GM23338 (cell line): ENCODE data around the gene STARD13. TPM values are rescaled to one million over a fixed set of nuclear protein-coding genes. Genes with fewer than 3 reads are reported as not detected.

Experiments used
- CREB1 ChIP-seq: fragments of 250-450 bp; sonication (Bioruptor Pico); IDR thresholded peaks from 2 replicates; pipeline ENCODE4 v1.5.0; 2020; ENCODE audit warnings: low read depth, mild to moderate bottlenecking, moderate library complexity
- CTCF ChIP-seq, 2 experiments: fragments of 200-600 bp in 1 of 2; sonication (generic) in 1 of 2; conservative IDR thresholded peaks; 2 replicates each; pipeline versions ENCODE4 v1.5.1 to v1.6.1; 2016 to 2017; ENCODE audit warnings: antibody characterized with exemption in 2 of 2, low read depth in 2 of 2, mild to moderate bottlenecking in 2 of 2, moderate library complexity in 1 of 2
- ETS1 ChIP-seq: IDR thresholded peaks from 2 replicates; pipeline ENCODE4 v1.6.1; 2016; ENCODE audit warnings: antibody characterized with exemption
- EZH2 ChIP-seq: fragments of 200-600 bp; sonication (generic); IDR thresholded peaks from one replicate; pipeline ENCODE4 v1.8.0; 2017; ENCODE audit warnings: antibody characterized with exemption, mild to moderate bottlenecking, low read depth; ENCODE audit not compliant: unreplicated experiment
- EZH2phosphoT487 ChIP-seq: fragments of 200-600 bp; sonication (generic); IDR thresholded peaks from one replicate; pipeline ENCODE4 v1.8.1; 2018; ENCODE audit warnings: antibody characterized with exemption; ENCODE audit not compliant: unreplicated experiment
- JUNB ChIP-seq: IDR thresholded peaks from one replicate; pipeline ENCODE4 v1.6.1; 2016; ENCODE audit warnings: antibody characterized with exemption; ENCODE audit not compliant: unreplicated experiment
- NANOG ChIP-seq: IDR thresholded peaks from 2 replicates; pipeline ENCODE4 v1.6.1; 2016; ENCODE audit warnings: antibody characterized with exemption, borderline replicate concordance
- POLR2AphosphoS5 ChIP-seq: IDR thresholded peaks from 2 replicates; pipeline ENCODE4 v1.6.1; 2016; ENCODE audit warnings: antibody characterized with exemption, low read depth
- STAT1 ChIP-seq: IDR thresholded peaks from one replicate; pipeline ENCODE4 v1.6.1; 2016; ENCODE audit warnings: antibody characterized with exemption; ENCODE audit not compliant: unreplicated experiment
- ZNF114 ChIP-seq: fragments of 250-450 bp; sonication (Bioruptor Pico); IDR thresholded peaks from 2 replicates; pipeline ENCODE4 v1.5.0; 2020; ENCODE audit warnings: mild to moderate bottlenecking, moderate library complexity
- ZNF331 ChIP-seq: fragments of 250-450 bp; sonication (Bioruptor Pico); IDR thresholded peaks from 2 replicates; pipeline ENCODE4 v1.5.0; 2020; ENCODE audit warnings: low read depth, mild to moderate bottlenecking, moderate library complexity
- polyA plus RNA-seq: library from polyadenylated mRNA; unstranded; fragments of >200 nt; fragmentation: Nextera tagmentation; extraction: Ambion mirVana; gene quantifications from 2 replicates; pipeline ENCODE4 v1.2.1, GENCODE V29; 2016
- total RNA-seq: library from RNA; depleted of rRNA; stranded (reverse); fragments of >200 nt; shearing (Covaris generic); gene quantifications from 2 replicates; pipeline ENCODE4 v1.2.3, GENCODE V29; 2014
- TF ChIP-seq, protein P1 (sequence below): fragments of 250-450 bp; sonication (Bioruptor Pico); IDR thresholded peaks from 2 replicates; pipeline ENCODE4 v1.5.0; 2020; ENCODE audit warnings: mild to moderate bottlenecking, moderate library complexity

Gene STARD13
- total and polyA plus RNA-seq, 2 experiments from 2014 or later = 3.2 to 5.2 TPM

DNA sequence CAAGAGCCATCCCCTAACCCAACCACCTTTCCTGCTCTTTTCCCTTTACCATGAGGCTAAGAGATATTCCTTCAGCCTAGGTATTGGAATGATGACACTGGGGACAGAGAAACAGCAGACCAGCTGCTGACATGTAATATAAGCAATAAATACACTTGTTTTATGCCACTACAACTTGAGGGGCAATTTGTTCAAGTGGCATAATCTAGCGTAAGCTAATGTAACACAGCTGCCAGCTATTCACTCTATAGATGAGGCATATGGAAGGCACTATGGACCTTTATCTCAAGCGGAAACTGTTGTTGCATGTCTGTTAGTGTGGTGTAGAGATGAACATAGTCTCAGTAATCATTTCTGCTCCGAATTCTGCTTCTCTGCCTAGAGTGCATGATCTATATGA lies 111.1 kb downstream of the STARD13 start (continued):
- TF ChIP-seq, protein P1, sequence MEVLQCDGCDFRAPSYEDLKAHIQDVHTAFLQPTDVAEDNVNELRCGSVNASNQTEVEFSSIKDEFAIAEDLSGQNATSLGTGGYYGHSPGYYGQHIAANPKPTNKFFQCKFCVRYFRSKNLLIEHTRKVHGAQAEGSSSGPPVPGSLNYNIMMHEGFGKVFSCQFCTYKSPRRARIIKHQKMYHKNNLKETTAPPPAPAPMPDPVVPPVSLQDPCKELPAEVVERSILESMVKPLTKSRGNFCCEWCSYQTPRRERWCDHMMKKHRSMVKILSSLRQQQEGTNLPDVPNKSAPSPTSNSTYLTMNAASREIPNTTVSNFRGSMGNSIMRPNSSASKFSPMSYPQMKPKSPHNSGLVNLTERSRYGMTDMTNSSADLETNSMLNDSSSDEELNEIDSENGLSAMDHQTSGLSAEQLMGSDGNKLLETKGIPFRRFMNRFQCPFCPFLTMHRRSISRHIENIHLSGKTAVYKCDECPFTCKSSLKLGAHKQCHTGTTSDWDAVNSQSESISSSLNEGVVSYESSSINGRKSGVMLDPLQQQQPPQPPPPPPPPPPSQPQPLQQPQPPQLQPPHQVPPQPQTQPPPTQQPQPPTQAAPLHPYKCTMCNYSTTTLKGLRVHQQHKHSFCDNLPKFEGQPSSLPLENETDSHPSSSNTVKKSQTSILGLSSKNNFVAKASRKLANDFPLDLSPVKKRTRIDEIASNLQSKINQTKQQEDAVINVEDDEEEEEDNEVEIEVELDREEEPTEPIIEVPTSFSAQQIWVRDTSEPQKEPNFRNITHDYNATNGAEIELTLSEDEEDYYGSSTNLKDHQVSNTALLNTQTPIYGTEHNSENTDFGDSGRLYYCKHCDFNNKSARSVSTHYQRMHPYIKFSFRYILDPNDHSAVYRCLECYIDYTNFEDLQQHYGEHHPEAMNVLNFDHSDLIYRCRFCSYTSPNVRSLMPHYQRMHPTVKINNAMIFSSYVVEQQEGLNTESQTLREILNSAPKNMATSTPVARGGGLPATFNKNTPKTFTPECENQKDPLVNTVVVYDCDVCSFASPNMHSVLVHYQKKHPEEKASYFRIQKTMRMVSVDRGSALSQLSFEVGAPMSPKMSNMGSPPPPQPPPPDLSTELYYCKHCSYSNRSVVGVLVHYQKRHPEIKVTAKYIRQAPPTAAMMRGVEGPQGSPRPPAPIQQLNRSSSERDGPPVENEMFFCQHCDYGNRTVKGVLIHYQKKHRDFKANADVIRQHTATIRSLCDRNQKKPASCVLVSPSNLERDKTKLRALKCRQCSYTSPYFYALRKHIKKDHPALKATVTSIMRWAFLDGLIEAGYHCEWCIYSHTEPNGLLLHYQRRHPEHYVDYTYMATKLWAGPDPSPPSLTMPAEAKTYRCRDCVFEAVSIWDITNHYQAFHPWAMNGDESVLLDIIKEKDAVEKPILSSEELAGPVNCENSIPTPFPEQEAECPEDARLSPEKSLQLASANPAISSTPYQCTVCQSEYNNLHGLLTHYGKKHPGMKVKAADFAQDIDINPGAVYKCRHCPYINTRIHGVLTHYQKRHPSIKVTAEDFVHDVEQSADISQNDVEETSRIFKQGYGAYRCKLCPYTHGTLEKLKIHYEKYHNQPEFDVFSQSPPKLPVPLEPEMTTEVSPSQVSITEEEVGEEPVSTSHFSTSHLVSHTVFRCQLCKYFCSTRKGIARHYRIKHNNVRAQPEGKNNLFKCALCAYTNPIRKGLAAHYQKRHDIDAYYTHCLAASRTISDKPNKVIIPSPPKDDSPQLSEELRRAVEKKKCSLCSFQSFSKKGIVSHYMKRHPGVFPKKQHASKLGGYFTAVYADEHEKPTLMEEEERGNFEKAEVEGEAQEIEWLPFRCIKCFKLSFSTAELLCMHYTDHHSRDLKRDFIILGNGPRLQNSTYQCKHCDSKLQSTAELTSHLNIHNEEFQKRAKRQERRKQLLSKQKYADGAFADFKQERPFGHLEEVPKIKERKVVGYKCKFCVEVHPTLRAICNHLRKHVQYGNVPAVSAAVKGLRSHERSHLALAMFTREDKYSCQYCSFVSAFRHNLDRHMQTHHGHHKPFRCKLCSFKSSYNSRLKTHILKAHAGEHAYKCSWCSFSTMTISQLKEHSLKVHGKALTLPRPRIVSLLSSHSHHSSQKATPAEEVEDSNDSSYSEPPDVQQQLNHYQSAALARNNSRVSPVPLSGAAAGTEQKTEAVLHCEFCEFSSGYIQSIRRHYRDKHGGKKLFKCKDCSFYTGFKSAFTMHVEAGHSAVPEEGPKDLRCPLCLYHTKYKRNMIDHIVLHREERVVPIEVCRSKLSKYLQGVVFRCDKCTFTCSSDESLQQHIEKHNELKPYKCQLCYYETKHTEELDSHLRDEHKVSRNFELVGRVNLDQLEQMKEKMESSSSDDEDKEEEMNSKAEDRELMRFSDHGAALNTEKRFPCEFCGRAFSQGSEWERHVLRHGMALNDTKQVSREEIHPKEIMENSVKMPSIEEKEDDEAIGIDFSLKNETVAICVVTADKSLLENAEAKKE (CRISPR knock-in tag) = no peak
- no peak for TF ChIP-seq NANOG
- TF ChIP-seq ETS1 = no peak
- TF ChIP-seq EZH2phosphoT487 = no peak
- no peak for TF ChIP-seq STAT1
- TF ChIP-seq ZNF114 = no peak
- no peak for TF ChIP-seq CREB1 (CRISPR knock-in tag)
- TF ChIP-seq JUNB = no peak
- TF ChIP-seq CTCF (conservative IDR thresholded peaks at IDR 0.05; ENCODE audit: low read depth in 2 of 2) = no peak
- no peak for TF ChIP-seq ZNF331 (CRISPR knock-in tag)
- no peak for TF ChIP-seq EZH2
- TF ChIP-seq POLR2AphosphoS5 = no peak
